SK-N-SH treated with all-trans-retinoic acid at 6 μM for 48 hours (cell line): ENCODE results near the gene RNF207.
"Not testable (repeated sequence)": the region's sequence is repeated elsewhere in the genome, so short reads cannot be mapped to it uniquely, and the experiment has no call there.

Experiments used
- ATAC-seq: fragments of 200-7000 bp; cut with Tn5 transposase; 3 replicates; pipeline ENCODE4 v1.9.1; 2020; ENCODE audit warnings: mild to moderate bottlenecking, moderate library complexity
- ARNTL ChIP-seq: fragments of 450-650 bp; formaldehyde crosslinking; IDR thresholded peaks from 2 replicates; pipeline ENCODE4 v1.5.0; 2020; ENCODE audit warnings: low read depth, mild to moderate bottlenecking, moderate library complexity, borderline replicate concordance
- BACH2 ChIP-seq: fragments of 250-450 bp; sonication (Bioruptor Pico); IDR thresholded peaks from 2 replicates; pipeline ENCODE4 v1.9.0; 2021; ENCODE audit warnings: mild to moderate bottlenecking, borderline replicate concordance
- CSDC2 ChIP-seq: fragments of 250-450 bp; sonication (Bioruptor Pico); IDR thresholded peaks from 2 replicates; pipeline ENCODE4 v1.5.0; 2020; ENCODE audit warnings: mild to moderate bottlenecking, moderate library complexity
- GLIS3 ChIP-seq: fragments of 250-450 bp; sonication (Bioruptor Pico); IDR thresholded peaks from 2 replicates; pipeline ENCODE4 v1.5.0; 2020; ENCODE audit warnings: mild to moderate bottlenecking, moderate library complexity
- ISL1 ChIP-seq: fragments of 250-450 bp; sonication (Bioruptor Pico); IDR thresholded peaks from 2 replicates; pipeline ENCODE4 v2.1.2; 2022; ENCODE audit warnings: mild to moderate bottlenecking, moderate library complexity
- OSR1 ChIP-seq: fragments of 250-450 bp; sonication (Bioruptor Pico); IDR thresholded peaks from 2 replicates; pipeline ENCODE4 v1.8.0; 2022; ENCODE audit warnings: moderate library complexity, mild to moderate bottlenecking, inconsistent platforms
- RARB ChIP-seq: fragments of 250-450 bp; sonication (Bioruptor Pico); IDR thresholded peaks from 2 replicates; pipeline ENCODE4 v1.8.0; 2021; ENCODE audit warnings: mild to moderate bottlenecking, moderate library complexity
- SNAI2 ChIP-seq: fragments of 250-450 bp; sonication (Bioruptor Pico); IDR thresholded peaks from 2 replicates; pipeline ENCODE4 v1.5.0; 2020; ENCODE audit warnings: mild to moderate bottlenecking, moderate library complexity
- TCF4 ChIP-seq: fragments of 250-450 bp; sonication (Bioruptor Pico); IDR thresholded peaks from 2 replicates; pipeline ENCODE4 v1.8.0; 2021; ENCODE audit warnings: mild to moderate bottlenecking, moderate library complexity, borderline replicate concordance
- TOX ChIP-seq: fragments of 250-450 bp; sonication (Bioruptor Pico); IDR thresholded peaks from 2 replicates; pipeline ENCODE4 v1.8.0; 2021; ENCODE audit warnings: mild to moderate bottlenecking, moderate library complexity, borderline replicate concordance
- ZC3H10 ChIP-seq: fragments of 250-450 bp; sonication (Bioruptor Pico); IDR thresholded peaks from 2 replicates; pipeline ENCODE4 v1.5.1; 2021; ENCODE audit warnings: mild to moderate bottlenecking, moderate library complexity
- ZFP3 ChIP-seq: fragments of 250-450 bp; sonication (Bioruptor Pico); IDR thresholded peaks from 2 replicates; pipeline ENCODE4 v1.5.0; 2020; ENCODE audit warnings: mild to moderate bottlenecking, moderate library complexity
- ZFP30 ChIP-seq: fragments of 450-650 bp; formaldehyde crosslinking; IDR thresholded peaks from 2 replicates; pipeline ENCODE4 v1.5.0; 2022; ENCODE audit warnings: mild to moderate bottlenecking, moderate library complexity
- ZNF565 ChIP-seq: fragments of 450-650 bp; formaldehyde crosslinking; conservative IDR thresholded peaks from 2 replicates; pipeline ENCODE4 v1.5.0; 2020; ENCODE audit warnings: low read depth, mild to moderate bottlenecking, moderate library complexity
- TF ChIP-seq, protein P1 (sequence below): fragments of 250-450 bp; sonication (Bioruptor Pico); IDR thresholded peaks from 2 replicates; pipeline ENCODE4 v1.8.0; 2021; ENCODE audit warnings: low read depth, mild to moderate bottlenecking, moderate library complexity, borderline replicate concordance
- TF ChIP-seq, protein P2 (sequence below): fragments of 250-450 bp; sonication (Bioruptor Pico); IDR thresholded peaks from 2 replicates; pipeline ENCODE4 v1.5.1; 2021; ENCODE audit warnings: mild to moderate bottlenecking, moderate library complexity
- TF ChIP-seq, protein P3 (sequence below): fragments of 250-450 bp; sonication (Bioruptor Pico); IDR thresholded peaks from 2 replicates; pipeline ENCODE4 v1.5.0; 2020; ENCODE audit warnings: mild to moderate bottlenecking, moderate library complexity
- TF ChIP-seq, protein P4 (sequence below): fragments of 250-450 bp; sonication (Bioruptor Pico); IDR thresholded peaks from 2 replicates; pipeline ENCODE4 v1.5.1; 2020; ENCODE audit warnings: low read depth, mild to moderate bottlenecking, moderate library complexity
- TF ChIP-seq, protein P5 (sequence below): fragments of 250-450 bp; sonication (Bioruptor Pico); IDR thresholded peaks from 2 replicates; pipeline ENCODE4 v1.8.0; 2020; ENCODE audit warnings: mild to moderate bottlenecking, moderate library complexity, borderline replicate concordance

RNF207 gene

DNA sequence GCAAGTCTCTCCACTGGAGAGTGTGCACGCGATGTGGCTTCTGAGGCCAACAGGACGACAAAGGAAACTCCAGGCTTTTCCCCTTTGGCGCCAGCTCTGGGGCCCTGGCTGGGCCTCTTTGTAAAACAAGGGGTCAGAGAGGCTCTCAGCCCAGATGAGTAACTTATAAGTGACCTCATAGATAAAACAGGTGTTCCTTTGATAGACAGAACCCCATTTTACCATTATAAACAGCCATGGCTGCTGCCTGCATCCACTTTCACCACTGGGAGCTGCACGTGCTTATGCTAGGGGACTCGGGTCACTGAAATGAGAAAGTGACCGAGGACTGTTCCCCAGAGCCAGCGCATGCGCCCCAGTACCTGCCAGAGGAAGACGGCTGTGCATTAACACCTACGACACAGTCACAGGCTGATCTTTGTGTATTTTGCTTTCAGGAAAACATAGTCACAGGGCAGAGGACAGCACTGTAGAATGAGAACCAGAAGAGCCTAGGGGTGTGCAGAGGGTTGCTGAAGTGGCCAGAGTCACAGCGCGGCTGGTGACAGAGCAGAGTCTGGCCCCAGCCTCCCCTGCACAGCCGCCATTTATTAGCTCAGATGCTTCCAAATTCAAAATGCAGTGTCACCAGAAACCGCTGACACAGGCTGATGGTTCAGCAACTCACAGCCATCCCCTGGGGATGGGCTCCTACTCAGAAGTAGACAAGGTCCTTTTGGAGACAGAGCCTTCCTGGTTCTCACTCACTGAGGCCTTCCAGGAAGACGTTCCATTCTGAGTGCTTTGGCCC lies 12.7 kb downstream of the RNF207 start (continued):
- TF ChIP-seq ISL1 (CRISPR knock-in tag) (no peak), TCF4 (no peak), GLIS3 (CRISPR knock-in tag) (no peak), CSDC2 (no peak)
- TF ChIP-seq, protein P1, sequence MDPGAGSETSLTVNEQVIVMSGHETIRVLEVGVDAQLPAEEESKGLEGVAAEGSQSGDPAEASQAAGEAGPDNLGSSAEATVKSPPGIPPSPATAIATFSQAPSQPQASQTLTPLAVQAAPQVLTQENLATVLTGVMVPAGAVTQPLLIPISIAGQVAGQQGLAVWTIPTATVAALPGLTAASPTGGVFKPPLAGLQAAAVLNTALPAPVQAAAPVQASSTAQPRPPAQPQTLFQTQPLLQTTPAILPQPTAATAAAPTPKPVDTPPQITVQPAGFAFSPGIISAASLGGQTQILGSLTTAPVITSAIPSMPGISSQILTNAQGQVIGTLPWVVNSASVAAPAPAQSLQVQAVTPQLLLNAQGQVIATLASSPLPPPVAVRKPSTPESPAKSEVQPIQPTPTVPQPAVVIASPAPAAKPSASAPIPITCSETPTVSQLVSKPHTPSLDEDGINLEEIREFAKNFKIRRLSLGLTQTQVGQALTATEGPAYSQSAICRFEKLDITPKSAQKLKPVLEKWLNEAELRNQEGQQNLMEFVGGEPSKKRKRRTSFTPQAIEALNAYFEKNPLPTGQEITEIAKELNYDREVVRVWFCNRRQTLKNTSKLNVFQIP (CRISPR knock-in tag), result no peak

DNA sequence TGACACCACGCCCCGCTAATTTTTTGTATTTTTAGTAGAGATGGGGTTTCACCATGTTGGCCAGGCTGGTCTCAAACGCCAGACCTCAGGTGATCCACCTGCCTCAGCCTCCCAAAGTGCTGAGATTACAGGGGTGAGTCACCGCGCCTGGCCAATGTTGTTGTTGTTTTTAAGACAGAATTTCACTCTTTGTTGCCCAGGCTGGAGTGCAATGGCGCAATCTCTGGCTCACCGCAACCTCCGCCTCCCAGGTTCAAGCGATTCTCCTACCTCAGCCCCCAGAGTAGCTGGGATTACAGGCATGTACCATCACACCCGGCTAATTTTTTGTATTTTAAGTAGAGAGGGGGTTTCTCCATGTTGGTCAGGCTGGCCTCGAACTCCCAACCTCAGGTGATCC lies 13.7 kb downstream of the RNF207 start:
- ATAC-seq, result not testable (repeated sequence)

DNA sequence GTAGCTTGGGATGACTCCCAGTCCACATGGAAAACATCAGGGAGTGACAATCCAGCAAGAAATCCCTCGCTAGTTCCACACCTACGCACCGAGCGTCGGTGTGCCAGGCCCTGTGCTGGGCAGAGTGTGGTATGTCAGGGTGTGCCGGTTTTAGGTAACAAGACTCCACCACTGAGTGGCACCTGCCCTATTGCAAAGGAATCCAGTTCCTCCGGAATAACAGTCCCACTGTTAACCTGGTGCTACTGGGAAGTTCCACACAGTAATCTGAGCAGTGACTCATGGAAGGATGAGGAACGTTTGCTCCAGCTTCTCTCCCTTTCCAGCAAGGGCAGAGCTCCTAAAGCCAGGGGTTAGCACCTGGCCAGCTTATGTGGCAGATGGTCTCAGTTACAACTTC lies 14.3 kb downstream of the RNF207 start:
- peak; percentile 23 for ATAC-seq
- no peak for TF ChIP-seq GLIS3 (CRISPR knock-in tag)
- TF ChIP-seq, protein P2, sequence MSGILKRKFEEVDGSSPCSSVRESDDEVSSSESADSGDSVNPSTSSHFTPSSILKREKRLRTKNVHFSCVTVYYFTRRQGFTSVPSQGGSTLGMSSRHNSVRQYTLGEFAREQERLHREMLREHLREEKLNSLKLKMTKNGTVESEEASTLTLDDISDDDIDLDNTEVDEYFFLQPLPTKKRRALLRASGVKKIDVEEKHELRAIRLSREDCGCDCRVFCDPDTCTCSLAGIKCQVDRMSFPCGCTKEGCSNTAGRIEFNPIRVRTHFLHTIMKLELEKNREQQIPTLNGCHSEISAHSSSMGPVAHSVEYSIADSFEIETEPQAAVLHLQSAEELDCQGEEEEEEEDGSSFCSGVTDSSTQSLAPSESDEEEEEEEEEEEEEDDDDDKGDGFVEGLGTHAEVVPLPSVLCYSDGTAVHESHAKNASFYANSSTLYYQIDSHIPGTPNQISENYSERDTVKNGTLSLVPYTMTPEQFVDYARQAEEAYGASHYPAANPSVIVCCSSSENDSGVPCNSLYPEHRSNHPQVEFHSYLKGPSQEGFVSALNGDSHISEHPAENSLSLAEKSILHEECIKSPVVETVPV, result no peak
- TF ChIP-seq, protein P3, sequence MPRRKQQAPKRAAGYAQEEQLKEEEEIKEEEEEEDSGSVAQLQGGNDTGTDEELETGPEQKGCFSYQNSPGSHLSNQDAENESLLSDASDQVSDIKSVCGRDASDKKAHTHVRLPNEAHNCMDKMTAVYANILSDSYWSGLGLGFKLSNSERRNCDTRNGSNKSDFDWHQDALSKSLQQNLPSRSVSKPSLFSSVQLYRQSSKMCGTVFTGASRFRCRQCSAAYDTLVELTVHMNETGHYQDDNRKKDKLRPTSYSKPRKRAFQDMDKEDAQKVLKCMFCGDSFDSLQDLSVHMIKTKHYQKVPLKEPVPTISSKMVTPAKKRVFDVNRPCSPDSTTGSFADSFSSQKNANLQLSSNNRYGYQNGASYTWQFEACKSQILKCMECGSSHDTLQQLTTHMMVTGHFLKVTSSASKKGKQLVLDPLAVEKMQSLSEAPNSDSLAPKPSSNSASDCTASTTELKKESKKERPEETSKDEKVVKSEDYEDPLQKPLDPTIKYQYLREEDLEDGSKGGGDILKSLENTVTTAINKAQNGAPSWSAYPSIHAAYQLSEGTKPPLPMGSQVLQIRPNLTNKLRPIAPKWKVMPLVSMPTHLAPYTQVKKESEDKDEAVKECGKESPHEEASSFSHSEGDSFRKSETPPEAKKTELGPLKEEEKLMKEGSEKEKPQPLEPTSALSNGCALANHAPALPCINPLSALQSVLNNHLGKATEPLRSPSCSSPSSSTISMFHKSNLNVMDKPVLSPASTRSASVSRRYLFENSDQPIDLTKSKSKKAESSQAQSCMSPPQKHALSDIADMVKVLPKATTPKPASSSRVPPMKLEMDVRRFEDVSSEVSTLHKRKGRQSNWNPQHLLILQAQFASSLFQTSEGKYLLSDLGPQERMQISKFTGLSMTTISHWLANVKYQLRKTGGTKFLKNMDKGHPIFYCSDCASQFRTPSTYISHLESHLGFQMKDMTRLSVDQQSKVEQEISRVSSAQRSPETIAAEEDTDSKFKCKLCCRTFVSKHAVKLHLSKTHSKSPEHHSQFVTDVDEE, result no peak
- no peak for TF ChIP-seq RARB (CRISPR knock-in tag)
- TF ChIP-seq ZNF565, result no peak
- TF ChIP-seq TCF4, result no peak
- TF ChIP-seq ZFP30 (CRISPR knock-in tag), result no peak
- no peak for TF ChIP-seq BACH2 (CRISPR knock-in tag)
- no peak for TF ChIP-seq ZFP3 (CRISPR knock-in tag)
- TF ChIP-seq OSR1 (CRISPR knock-in tag), result no peak
- TF ChIP-seq, protein P4, sequence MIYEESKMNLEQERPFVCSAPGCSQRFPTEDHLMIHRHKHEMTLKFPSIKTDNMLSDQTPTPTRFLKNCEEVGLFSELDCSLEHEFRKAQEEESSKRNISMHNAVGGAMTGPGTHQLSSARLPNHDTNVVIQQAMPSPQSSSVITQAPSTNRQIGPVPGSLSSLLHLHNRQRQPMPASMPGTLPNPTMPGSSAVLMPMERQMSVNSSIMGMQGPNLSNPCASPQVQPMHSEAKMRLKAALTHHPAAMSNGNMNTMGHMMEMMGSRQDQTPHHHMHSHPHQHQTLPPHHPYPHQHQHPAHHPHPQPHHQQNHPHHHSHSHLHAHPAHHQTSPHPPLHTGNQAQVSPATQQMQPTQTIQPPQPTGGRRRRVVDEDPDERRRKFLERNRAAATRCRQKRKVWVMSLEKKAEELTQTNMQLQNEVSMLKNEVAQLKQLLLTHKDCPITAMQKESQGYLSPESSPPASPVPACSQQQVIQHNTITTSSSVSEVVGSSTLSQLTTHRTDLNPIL (CRISPR knock-in tag), result no peak
- no peak for TF ChIP-seq ARNTL

DNA sequence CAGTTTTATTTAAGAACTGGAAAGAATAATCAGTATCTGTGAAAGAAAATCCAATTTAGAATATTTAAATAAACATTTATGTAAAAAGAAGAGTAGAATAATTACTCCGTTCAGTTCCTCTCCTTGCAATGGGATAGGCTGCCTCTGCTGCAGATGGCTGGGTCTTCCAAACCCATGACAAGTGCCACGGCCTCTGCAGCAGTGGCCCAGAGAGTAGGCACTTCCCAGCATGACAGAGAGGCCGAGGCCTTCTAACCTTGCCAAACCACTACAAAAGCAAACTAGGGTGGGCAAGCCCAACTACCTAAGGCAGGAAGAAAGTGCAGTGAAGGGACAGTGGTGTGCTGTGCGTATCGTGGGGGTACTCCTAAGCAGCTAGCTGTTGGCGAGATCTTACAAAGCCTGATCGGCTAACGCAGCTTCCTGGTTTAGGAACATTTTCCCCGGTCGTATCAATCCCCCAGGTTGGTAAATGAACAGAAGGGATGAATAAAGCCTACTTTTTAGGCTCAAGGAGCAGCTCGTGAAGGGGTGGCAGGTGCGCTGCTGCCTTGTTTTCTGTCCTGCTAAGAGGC lies 15.4 kb downstream of the RNF207 start:
- ATAC-seq, result no peak
- TF ChIP-seq, protein P5, sequence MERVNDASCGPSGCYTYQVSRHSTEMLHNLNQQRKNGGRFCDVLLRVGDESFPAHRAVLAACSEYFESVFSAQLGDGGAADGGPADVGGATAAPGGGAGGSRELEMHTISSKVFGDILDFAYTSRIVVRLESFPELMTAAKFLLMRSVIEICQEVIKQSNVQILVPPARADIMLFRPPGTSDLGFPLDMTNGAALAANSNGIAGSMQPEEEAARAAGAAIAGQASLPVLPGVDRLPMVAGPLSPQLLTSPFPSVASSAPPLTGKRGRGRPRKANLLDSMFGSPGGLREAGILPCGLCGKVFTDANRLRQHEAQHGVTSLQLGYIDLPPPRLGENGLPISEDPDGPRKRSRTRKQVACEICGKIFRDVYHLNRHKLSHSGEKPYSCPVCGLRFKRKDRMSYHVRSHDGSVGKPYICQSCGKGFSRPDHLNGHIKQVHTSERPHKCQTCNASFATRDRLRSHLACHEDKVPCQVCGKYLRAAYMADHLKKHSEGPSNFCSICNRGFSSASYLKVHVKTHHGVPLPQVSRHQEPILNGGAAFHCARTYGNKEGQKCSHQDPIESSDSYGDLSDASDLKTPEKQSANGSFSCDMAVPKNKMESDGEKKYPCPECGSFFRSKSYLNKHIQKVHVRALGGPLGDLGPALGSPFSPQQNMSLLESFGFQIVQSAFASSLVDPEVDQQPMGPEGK (CRISPR knock-in tag), result no peak
- TF ChIP-seq CSDC2 (no peak), TOX (no peak), SNAI2 (CRISPR knock-in tag) (no peak), ZC3H10 (CRISPR knock-in tag) (no peak), ZFP30 (CRISPR knock-in tag) (no peak), BACH2 (CRISPR knock-in tag) (no peak)
- TF ChIP-seq, protein P2, result no peak
- TF ChIP-seq, protein P4 (CRISPR knock-in tag), result no peak
